Suprapubic skin (tissue), 4 donors: ENCODE data around the gene SKAP1. TPM values are rescaled to one million over a fixed set of nuclear protein-coding genes. Genes with fewer than 3 reads are reported as not detected.

ENCODE experiments used
- DNase-seq, 2 donors: peaks; one replicate each; pipeline ENCODE4 v3.0.0-alpha.2; 2019; ENCODE audit warnings: low spot score in 2 of 2
- H3K27ac ChIP-seq: fragments of 200-600 bp; sonication (generic); one replicate; pipeline ENCODE4 v1.5.1; 2019
- H3K27me3 ChIP-seq: fragments of 200-600 bp; sonication (generic); one replicate; pipeline ENCODE4 v1.5.1; 2019
- H3K36me3 ChIP-seq: fragments of 200-600 bp; sonication (generic); one replicate; pipeline ENCODE4 v1.5.1; 2019
- H3K4me1 ChIP-seq: fragments of 200-600 bp; sonication (generic); one replicate; pipeline ENCODE4 v1.5.1; 2019
- H3K4me3 ChIP-seq: fragments of 200-600 bp; sonication (generic); one replicate; pipeline ENCODE4 v1.5.1; 2019; ENCODE audit warnings: mild to moderate bottlenecking
- H3K9me3 ChIP-seq: fragments of 200-600 bp; sonication (generic); one replicate; pipeline ENCODE4 v1.5.1; 2019
- CTCF ChIP-seq, 2 donors: fragments of 200-600 bp in 1 of 2; fragments of 450-650 bp in 1 of 2; sonication (generic) in 1 of 2; IDR thresholded peaks; one replicate each; pipeline ENCODE4 v1.5.1; 2016 to 2019; ENCODE audit warnings: antibody characterized with exemption in 2 of 2, mild to moderate bottlenecking in 1 of 2, moderate library complexity in 1 of 2
- EP300 ChIP-seq: sonication (generic); formaldehyde crosslinking; IDR thresholded peaks from one replicate; pipeline ENCODE4 v1.6.1; 2017; ENCODE audit warnings: antibody characterized with exemption
- POLR2A ChIP-seq, 2 donors: fragments of 450-650 bp; IDR thresholded peaks; one replicate each; pipeline ENCODE4 v1.6.1; 2017; ENCODE audit warnings: antibody characterized with exemption in 2 of 2, mild to moderate bottlenecking in 2 of 2, moderate library complexity in 2 of 2
- POLR2AphosphoS5 ChIP-seq, 3 donors: sonication (generic); formaldehyde crosslinking; IDR thresholded peaks; one replicate each; pipeline ENCODE4 v1.6.1; 2017; ENCODE audit warnings: antibody characterized with exemption in 3 of 3
- WGBS: methylation state at CpG from one replicate; pipeline ENCODE4 v1.1.5; 2018; 5-methylcytosine and 5-hydroxymethylcytosine counted together
- total RNA-seq, 4 donors: library from RNA; depleted of rRNA; stranded (reverse); fragments of >200 nt; gene quantifications; one replicate each; pipeline ENCODE4 v1.1.0, GENCODE V29; 2016

Gene SKAP1
- total RNA-seq, 4 donors from 2014 or later = 1.0 to 1.5 TPM; not detected in 2

GRCh38 chr17:48262982-48263730, 166.9 kb downstream of the SKAP1 start:
- Histone ChIP-seq H3K4me1 (peaks cover 5% of the 10 kb centered on the region), H3K9me3 (no peaks in the 10 kb centered on the region), H3K27ac (no peak overlapping the region), H3K36me3 (no peaks in the 10 kb centered on the region), H3K27me3 (peaks cover 19% of the 10 kb centered on the region), H3K4me3 (no peak overlapping the region)
- TF ChIP-seq POLR2A (IDR thresholded peaks at IDR 0.05) (no peak), POLR2AphosphoS5 (IDR thresholded peaks at IDR 0.05) (no peak), CTCF (IDR thresholded peaks at IDR 0.05) (no peak), EP300 (no peak)
- WGBS = 82% methylated on average over 2 of the region's 2 CpGs
- no peak for DNase-seq

DNA sequence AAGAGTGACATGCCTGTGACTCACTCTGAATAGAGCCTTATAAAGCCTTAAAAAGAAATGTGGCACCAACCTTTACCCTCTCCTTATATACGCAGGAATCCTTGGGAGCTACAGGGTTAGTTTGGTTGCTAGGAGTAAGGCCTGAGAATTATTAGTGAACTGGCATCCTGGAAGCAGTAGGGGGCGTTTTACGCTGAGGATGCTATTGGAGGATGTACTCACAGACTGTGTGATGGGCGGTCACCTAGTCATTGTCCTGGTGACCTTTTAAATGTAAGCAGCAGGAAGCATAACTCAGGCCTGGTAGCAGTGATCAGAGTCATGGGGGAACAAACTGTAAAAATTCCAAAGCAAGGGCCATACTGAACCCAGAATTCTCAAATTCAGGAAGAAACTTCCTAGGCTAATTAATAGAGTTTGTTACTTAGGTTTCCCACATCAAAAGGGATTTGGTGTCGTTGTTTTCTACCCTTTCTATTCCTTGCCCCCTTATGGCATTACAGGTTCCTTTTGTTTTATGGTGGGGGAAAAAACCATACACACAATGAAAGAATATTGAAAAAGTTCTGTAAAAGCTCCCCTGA, 168.6 kb downstream of the SKAP1 start:
- peaks cover 29% of the 10 kb centered on the region for H3K27me3 ChIP-seq
- peaks cover 5% of the 10 kb centered on the region for H3K4me1 ChIP-seq
- 57% methylated on average over 5 of the region's 5 CpGs for WGBS
- TF ChIP-seq POLR2AphosphoS5 (IDR thresholded peaks at IDR 0.05) (no peak), CTCF (IDR thresholded peaks at IDR 0.05) (no peak), EP300 (no peak), POLR2A (IDR thresholded peaks at IDR 0.05) (no peak)
- H3K27ac ChIP-seq = no peak overlapping the region
- no peaks in the 10 kb centered on the region for H3K36me3 ChIP-seq
- no peaks in the 10 kb centered on the region for H3K9me3 ChIP-seq
- no peak overlapping the region for H3K4me3 ChIP-seq
- DNase-seq = no peak

GRCh38 chr17:48259694-48260291, 170.2 kb downstream of the SKAP1 start:
- no peak for TF ChIP-seq EP300
- no peak for TF ChIP-seq POLR2A (IDR thresholded peaks at IDR 0.05)
- TF ChIP-seq POLR2AphosphoS5 (IDR thresholded peaks at IDR 0.05) = no peak
- TF ChIP-seq CTCF (IDR thresholded peaks at IDR 0.05) = no peak
- no peak overlapping the region for H3K27ac ChIP-seq
- no peaks in the 10 kb centered on the region for H3K4me1 ChIP-seq
- no peaks in the 10 kb centered on the region for H3K9me3 ChIP-seq
- 61% methylated on average over 3 of the region's 3 CpGs for WGBS
- H3K36me3 ChIP-seq = no peaks in the 10 kb centered on the region
- no peak for DNase-seq
- no peak overlapping the region for H3K4me3 ChIP-seq
- peaks cover 38% of the 10 kb centered on the region for H3K27me3 ChIP-seq

- WGBS = 71% methylated on average over 1 of the region's 1 CpG
- peaks cover 36% of the 10 kb centered on the region for H3K27me3 ChIP-seq
- no peak for TF ChIP-seq EP300
These were observed 171.7 kb downstream of the SKAP1 start for GRCh38 chr17:48258331-48258730.

GRCh38 chr17:48255759-48256158, 174.3 kb downstream of the SKAP1 start:
- Histone ChIP-seq H3K36me3 (no peaks in the 10 kb centered on the region), H3K4me1 (no peaks in the 10 kb centered on the region), H3K27me3 (peaks cover 47% of the 10 kb centered on the region), H3K4me3 (no peak overlapping the region), H3K27ac (no peak overlapping the region), H3K9me3 (no peaks in the 10 kb centered on the region)
- WGBS = 80% methylated on average over 4 of the region's 4 CpGs
- no peak for DNase-seq
- TF ChIP-seq POLR2AphosphoS5 (IDR thresholded peaks at IDR 0.05) = no peak
- no peak for TF ChIP-seq POLR2A (IDR thresholded peaks at IDR 0.05)
- TF ChIP-seq CTCF (IDR thresholded peaks at IDR 0.05) = no peak
- no peak for TF ChIP-seq EP300

More at GRCh38 chr17:48258331-48258730, 171.7 kb downstream of the SKAP1 start:
- no peak for DNase-seq
- H3K36me3 ChIP-seq = no peaks in the 10 kb centered on the region
- no peaks in the 10 kb centered on the region for H3K4me1 ChIP-seq
- H3K9me3 ChIP-seq = no peaks in the 10 kb centered on the region
- H3K27ac ChIP-seq = no peak overlapping the region
- H3K4me3 ChIP-seq = no peak overlapping the region
